Coronary artery (tissue), 2 donors: ENCODE results near the gene VWA8.

Source experiments
- DNase-seq: peaks from one replicate; pipeline ENCODE4 v3.0.0-alpha.2; 2017; ENCODE audit warnings: low spot score
- H3K27ac ChIP-seq, 2 donors: fragments of 200-600 bp; sonication (generic); one replicate each; pipeline ENCODE4 v1.5.1; 2016 to 2019
- H3K4me3 ChIP-seq: fragments of 200-600 bp; sonication (generic); 2 replicates; pipeline ENCODE4 v1.5.1; 2016; ENCODE audit warnings: mild to moderate bottlenecking, moderate library complexity
- TF ChIP-seq, protein P1 (sequence below): fragments of 200-600 bp; sonication (generic); IDR thresholded peaks from one replicate; pipeline ENCODE4 v1.5.1; 2019; ENCODE audit warnings: antibody characterized with exemption

The VWA8 gene

DNA sequence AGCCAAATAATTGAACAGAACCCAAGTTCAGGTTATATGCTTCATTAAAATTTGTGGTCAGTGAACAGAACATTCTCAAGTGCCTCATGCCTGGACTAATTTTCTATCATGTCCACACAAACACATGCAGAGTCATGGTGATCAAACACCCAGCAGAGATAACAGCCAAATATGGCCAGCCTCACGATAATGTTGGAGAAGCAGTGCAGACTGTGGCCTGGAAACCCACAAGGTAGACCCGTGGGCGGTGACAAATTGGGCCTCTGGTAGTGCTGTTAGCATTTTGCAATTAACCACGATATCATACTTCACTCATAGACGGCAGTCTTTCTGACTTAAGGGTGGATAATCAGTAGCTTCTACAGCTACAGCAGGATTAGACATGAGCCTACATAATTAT, 35.0 kb upstream of the VWA8 start:
- no peak for DNase-seq
- H3K4me3 ChIP-seq = no peak overlapping the region

DNA sequence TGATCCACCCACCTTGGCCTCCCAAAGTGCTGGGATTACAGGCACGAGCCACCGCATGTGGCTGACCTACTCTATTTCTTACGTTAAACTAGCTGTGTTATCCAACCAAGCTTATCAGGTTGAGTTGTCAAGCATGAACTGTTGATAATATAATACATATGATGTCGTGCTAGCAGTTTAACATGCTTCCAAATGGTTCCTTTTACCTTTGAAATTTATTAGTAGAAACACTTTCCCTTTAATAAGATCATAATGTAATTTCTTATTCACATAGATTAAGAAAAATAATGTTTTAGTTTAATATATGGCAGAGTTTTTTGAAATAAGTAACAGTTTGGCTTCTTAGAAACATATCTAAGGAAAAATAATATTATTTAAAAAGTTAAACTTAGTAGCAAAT, 34.4 kb upstream of the VWA8 start:
- no peak overlapping the region for H3K27ac ChIP-seq
- DNase-seq = no peak
- TF ChIP-seq, protein P1, sequence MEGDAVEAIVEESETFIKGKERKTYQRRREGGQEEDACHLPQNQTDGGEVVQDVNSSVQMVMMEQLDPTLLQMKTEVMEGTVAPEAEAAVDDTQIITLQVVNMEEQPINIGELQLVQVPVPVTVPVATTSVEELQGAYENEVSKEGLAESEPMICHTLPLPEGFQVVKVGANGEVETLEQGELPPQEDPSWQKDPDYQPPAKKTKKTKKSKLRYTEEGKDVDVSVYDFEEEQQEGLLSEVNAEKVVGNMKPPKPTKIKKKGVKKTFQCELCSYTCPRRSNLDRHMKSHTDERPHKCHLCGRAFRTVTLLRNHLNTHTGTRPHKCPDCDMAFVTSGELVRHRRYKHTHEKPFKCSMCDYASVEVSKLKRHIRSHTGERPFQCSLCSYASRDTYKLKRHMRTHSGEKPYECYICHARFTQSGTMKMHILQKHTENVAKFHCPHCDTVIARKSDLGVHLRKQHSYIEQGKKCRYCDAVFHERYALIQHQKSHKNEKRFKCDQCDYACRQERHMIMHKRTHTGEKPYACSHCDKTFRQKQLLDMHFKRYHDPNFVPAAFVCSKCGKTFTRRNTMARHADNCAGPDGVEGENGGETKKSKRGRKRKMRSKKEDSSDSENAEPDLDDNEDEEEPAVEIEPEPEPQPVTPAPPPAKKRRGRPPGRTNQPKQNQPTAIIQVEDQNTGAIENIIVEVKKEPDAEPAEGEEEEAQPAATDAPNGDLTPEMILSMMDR = no peak
- no peak overlapping the region for H3K4me3 ChIP-seq

More for the DNA sequence above, 35.0 kb upstream of the VWA8 start:
- TF ChIP-seq, protein P1 = no peak
- no peak overlapping the region for H3K27ac ChIP-seq

DNA sequence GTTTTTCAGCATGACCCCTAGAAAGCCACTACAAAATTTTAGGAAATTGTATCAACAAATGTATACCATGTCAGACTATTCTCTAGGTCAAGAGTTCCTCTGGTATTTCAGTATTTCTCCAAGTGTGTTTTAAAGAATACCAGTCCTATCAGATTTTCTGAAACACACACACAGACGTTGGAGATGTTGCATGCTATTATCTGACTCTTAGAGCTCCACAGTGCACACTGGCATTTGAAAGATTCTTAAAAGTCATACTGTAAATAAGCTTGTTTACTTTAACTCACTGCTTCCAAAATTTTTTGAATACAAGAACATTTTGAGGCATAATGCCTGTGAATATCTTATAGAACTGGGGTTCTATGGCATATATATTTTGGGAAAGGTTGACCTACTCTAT, 33.8 kb upstream of the VWA8 start:
- no peak for DNase-seq
- TF ChIP-seq, protein P1 = no peak
- no peak overlapping the region for H3K4me3 ChIP-seq
- H3K27ac ChIP-seq = no peak overlapping the region

DNA sequence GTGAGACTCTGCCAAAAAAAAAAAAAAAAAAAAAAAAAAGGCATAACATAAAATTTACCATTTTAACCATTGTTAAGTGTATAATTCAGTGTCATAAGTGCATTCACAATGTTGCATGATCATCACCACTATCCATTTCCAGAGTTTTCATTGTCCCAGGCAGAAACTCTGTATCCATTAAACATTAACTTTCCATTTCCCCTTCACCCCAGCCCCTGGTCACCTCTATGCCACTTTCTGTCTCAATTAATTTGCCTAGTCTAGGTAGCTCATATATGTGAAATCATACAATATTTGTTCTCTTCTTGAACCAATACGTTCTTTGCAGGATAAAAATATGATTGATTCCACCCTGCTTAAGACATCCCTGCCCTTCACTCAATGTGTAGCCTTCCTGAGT, 31.0 kb upstream of the VWA8 start:
- Histone ChIP-seq H3K4me3 (no peak overlapping the region), H3K27ac (no peak overlapping the region)
- TF ChIP-seq, protein P1 = no peak
- no peak for DNase-seq

DNA sequence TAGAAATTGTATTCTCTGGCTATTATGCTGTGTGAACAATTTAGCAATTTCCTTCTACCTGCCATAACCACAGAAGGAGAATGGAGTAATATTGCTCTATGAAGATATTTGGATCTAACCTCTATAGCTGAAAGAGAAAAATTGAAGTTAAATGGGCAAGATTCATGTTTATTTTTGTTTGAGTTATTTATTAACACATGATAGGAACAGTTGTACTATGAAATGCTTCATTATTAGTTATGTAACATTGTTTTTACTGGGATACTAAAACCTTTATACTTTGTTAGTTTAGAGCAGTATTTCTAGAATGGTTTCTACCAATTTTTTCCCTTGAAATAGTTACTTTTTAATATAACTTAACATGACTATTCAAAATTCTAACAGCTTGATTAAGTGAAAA, 27.3 kb upstream of the VWA8 start:
- TF ChIP-seq, protein P1 = no peak
- no peak for DNase-seq
- Histone ChIP-seq H3K27ac (no peak overlapping the region), H3K4me3 (no peak overlapping the region)

DNA sequence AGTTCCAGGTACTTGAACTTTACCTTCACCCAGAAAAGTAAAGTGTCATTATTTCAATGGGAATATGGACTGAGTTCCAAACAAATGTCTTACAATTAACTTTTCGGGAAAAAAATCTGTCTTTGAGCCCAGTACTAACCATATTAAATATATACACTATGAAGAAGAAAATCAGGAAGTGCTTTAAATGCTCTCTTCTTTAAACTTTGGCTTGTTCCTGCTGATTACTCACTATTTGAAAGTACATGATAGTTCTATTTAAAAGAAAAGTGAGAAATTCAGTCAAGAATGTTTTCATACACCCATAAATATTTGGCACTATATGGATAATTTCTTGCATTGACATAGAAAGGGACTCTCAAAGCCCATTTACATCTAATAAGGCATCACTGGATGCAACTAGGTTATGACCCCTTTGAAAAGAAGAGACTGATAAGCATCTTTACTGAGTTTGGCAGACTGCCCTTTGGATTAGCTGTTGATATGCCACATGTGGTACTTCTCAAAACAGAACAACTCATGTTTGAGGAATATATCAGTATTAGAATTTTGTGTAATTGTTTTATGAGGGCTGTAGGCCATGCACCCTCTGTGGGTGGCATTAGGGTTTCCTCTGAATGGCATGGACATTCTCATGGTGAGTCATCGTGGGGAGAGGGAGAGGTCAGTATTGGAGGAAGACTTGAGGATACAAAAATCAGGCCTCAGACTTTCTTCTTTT, 25.0 kb upstream of the VWA8 start:
- no peak for DNase-seq
- Histone ChIP-seq H3K4me3 (no peak overlapping the region), H3K27ac (no peak overlapping the region)
- TF ChIP-seq, protein P1 = no peak

DNA sequence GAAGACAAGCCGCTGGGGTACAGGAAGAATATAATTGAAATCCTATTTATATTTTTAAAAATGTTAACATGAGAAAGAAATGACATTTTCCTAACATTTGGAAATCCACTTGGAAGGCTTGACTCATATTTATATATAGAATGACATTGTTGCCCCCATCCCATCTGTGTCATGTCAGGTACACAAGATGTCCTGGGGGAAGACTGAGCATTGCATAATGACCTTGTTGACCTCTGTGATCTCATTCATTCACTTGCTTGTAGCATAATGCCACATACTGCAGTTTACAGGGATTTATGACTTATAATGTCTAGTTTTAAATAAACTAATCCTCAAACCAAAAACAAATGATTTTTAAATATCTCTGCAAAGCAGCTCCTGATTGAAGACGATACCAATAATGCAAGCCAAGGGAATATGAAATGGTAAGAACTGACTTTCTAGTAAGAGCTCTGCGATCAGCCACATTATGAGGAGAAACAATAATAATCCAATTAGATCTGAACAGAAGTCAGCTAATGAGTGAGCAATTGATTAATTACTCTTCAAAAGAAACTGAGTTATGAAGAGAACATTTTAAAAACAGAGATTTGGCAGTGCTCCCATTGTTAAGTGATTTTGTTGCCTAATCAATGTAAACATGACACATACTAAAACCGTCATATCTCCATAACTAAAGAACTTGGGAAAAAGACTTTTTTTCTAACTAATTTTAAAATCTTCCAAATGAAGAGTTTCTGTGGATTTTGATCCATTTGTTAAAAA, 21.2 kb upstream of the VWA8 start:
- H3K27ac ChIP-seq = no peak overlapping the region
- H3K4me3 ChIP-seq = no peak overlapping the region
- DNase-seq = no peak
- TF ChIP-seq, protein P1 = no peak
